NCI-H1436 treated with DMSO at 0.1 percent for 48 hours (cell line): ENCODE measurements around the gene DARS1.

Experiments used
- DNase-seq: peaks from one replicate; lab custom pipeline; 2025; lab: John Stamatoyannopoulos, UW

Gene DARS1

GRCh38 chr2:135876066-135876711 lies 109.2 kb downstream of the DARS1 start, which contains the start of gene MCM6:
Gene MCM6 (minus strand): TSS chr2:135876443. CDS start chr2:135876365, 78 bp downstream.
- peak; percentile 87 for DNase-seq

GRCh38 chr2:135875491-135876065 lies 109.8 kb downstream of the DARS1 start:
- no peak for DNase-seq

GRCh38 chr2:135874777-135875365 lies 110.6 kb downstream of the DARS1 start:
- no peak for DNase-seq

- no peak for DNase-seq
These were observed 114.9 kb downstream of the DARS1 start for GRCh38 chr2:135870571-135870970.

- no peak for DNase-seq
These were observed 122.2 kb downstream of the DARS1 start for GRCh38 chr2:135863233-135863632.

GRCh38 chr2:135862718-135863117 lies 122.7 kb downstream of the DARS1 start:
- DNase-seq, result no peak
